SIG-M5 treated with dmso at 0.1 percent for 504 hours (cell line): ENCODE measurements around the gene ZFYVE28.

Source experiments
- DNase-seq: peaks from one replicate; lab custom pipeline; 2025; ENCODE audit not compliant: unreplicated experiment; lab: John Stamatoyannopoulos, UW

ZFYVE28 gene

DNA sequence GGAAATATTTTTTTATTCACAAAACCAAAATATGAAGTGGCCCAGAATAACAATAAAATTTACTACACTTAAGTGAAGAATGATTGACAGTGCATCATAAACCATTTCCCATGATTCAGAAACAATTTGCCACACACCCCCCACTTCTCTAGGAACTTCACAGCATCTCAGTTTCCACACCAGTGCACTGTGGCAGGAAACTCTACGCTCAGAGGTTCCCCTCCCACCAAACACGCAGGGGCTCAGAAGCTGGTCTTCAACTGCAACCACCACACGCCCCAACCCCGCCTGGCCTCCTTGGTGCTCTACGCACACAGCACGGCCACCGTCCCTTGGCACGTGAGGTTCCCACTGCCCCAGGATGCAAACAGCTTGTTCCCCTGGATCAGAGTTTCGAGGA is 63.7 kb downstream of the ZFYVE28 start:
- DNase-seq: no peak

DNA sequence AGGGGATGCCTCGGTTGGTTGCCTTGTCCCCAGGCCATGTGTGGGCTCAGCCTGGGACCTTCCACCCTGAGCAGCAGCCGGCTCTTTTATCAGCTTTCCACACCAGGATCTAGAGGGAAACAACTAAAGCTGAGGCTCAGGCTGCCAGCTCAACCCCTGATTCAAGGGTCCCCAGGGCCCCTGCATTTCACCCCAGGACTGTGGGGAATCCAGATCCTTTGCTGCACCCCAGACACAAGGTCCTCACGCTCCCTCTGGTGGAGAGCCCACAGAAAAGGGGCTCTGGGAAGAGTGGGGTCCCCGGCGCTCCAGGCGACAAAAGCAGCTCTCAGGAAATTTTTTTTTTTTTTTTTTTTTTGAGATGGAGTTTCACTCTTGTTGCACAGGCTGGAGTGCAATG is 64.3 kb downstream of the ZFYVE28 start:
- no peak for DNase-seq

DNA sequence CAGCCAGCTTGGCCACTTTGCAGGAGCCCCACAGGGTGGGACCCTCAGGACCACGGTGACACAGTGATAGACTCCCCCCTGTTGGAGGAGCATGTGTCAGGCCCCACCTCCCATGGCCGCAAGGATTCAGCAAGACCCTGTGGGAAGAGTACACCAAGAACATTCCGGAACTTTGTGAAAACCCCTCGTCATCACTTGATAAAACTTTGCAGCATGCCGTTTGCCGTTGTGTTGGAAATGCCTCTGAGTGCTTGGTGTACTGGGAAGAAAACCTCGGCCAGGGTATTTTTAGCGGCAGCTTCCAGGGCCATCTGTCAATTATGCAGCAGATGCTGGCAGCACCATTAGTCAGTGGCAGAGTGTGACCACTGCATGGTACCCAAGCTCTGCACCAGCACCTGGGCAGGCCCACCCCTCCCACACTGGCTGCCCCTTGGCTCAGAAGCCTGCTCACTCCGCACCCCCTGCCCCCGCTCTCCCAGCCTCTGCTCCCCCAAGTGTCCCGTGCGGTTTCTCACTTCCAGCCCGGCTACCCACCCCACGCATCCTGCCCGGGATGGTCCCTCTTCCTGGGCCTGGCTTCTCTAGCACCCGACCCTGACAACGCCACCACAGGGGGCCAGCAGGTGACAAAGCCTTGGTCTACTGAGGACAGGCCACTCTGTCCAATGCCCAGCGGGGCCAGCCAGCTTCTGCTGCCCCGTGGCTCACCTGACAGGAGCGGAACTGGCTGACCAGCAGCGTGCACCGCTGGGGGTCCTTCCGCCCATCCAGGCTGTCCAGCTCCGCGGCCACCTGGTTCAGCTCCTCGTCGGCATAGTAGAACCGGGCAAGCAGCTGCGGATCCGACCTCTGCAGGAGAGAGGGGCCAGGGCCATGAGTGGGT is 65.0 kb downstream of the ZFYVE28 start:
- DNase-seq: no peak

DNA sequence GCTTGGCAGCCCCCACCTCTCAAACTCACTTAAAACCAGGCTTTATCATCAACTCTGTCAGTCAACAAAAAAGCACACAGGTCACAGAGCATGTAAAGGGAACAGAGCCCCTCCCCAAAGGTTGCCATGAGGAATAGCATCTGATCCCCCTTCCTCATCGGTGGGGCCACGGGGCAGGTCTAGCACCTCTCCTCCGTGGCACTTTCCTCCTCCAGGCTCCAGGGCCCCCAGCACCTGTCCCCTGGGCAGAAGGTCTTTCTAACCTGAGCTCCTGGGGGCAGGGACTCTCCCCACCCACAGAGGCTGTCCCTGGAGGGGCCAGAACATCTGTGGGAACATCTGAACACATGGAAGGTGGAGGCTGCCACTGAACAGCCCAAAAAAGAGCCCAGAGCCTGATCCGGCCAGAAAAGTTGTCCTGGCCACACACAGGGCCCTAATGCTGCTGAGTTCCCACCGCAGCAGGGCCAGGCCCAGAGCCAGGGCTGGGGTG is 65.7 kb downstream of the ZFYVE28 start:
- no peak for DNase-seq

DNA sequence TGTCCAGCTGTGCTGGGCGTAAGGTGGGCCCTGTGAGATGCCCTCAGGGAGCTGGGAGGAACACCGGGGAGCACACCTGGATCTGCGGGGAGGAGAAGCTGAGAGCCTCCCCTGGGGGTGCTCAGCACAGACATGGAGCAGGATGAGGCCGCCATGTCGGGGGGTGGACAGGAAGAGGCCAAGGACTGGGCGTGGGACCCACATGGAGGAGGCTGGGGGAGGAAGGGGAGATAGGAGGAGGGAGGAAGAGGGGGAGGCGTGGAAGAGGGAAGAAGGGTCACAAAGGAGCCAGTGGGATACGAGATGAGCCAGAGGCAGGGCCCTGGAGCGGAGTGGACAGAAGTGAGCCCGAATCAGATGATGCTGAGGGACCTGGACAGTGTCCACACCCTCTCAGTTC is 66.3 kb downstream of the ZFYVE28 start:
- no peak for DNase-seq

DNA sequence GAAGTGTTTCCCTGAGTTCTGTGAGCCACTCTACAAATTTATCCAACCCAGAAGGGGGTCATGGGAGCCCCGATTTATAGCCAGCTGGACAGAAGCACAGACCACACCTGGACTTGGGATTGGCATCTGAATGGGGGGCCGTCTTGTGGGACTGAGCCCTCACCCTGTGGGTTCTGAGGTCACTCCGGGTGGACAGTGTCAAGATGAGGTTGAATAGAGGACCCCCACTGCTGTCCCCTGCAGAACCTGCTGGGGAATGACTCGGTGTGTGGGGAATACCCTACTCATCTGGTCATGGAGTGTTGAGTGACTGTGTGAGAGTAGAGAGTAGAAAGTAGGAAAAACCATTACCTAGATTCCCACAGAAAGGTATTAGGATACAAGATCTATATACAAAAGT is 67.5 kb downstream of the ZFYVE28 start:
- DNase-seq: no peak

DNA sequence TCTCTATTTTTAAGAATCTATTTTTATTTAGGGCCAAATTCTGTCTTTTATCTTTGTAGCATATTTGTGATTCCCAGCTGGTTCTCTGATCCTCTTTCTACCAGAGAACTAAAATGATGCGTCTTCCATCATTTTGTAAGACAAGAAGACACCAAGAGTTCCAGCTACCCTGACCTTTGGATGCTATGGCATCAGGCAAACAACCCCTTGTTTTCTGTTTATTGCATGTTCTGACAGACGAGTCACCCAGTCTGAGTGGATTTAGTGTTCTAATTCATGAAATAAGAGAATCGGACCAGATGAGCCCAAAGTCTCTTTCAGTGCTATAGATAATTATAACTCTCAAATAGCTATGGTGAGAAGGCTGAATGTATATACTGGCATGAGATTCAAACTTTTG is 69.7 kb downstream of the ZFYVE28 start:
- DNase-seq: no peak

DNA sequence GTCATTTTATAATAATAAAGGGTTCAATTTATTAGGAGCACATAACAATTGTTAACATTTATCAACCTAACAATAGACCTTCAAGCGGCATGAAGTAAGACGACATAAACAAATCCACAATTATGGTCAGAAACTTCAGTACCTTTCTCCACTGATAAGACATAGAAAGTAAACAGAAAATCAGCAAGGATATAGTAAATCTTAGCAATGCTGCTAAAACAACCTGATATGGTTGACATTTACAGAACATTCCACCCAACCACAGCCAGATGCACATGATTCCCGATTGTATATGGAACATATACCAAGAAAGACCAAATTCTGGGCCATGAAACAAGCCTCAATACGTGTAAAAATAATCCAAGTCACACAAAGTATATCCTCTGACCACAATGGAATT is 71.3 kb downstream of the ZFYVE28 start:
- no peak for DNase-seq

DNA sequence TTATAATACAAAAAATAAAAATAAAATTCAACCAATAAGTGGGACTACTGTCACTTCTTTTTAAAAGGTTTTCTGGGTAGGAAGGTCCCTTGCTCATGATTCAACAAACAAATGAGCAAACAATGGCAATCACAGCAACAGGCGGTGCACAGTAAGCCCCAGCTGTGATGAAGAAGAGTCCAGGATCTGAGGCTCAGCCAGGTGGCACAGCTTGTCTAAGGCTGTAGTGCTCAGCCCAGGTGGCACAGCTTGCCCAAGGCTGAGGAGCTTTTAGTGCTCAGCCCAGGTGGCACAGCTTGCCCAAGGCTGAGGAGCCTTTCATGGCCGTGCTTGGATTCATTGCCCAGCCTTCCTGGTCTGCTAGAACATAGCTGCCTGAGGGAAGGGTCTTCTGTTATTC is 75.0 kb downstream of the ZFYVE28 start:
- no peak for DNase-seq

DNA sequence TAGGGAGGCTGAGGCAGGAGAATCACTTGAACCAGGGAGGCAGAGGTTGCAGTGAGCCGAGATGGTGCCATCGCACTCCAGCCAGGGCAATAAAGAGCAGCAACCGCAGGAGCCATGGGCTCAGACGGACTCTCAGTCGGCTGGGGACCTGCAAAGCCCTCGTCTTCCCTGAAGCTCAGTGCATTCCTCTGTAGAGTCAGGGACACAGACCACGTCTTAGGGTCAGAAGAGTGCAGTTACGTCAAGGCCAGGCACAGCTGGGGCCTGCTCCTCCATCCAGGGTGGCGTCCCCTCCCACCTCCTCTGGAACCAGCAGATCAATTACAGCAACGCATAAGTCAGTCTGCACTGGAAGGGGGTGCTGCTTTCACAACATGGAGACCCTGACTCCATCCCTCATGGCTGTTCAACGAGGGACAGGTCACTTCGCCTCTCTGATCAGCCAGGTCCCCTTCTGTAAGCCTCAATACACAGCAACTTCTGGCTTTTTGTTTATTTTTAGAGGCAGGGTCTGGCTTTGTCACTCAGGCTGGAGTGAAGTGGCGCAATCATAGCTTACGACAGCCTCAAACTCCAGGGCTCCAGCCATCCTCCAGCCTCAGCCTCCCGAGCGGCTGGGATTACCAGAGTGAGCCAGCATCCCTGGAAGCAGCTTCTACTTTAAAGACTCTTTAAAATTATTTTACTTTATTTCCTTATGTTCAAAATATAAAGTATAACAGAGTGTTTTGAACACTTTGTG is 76.4 kb downstream of the ZFYVE28 start:
- no peak for DNase-seq

DNA sequence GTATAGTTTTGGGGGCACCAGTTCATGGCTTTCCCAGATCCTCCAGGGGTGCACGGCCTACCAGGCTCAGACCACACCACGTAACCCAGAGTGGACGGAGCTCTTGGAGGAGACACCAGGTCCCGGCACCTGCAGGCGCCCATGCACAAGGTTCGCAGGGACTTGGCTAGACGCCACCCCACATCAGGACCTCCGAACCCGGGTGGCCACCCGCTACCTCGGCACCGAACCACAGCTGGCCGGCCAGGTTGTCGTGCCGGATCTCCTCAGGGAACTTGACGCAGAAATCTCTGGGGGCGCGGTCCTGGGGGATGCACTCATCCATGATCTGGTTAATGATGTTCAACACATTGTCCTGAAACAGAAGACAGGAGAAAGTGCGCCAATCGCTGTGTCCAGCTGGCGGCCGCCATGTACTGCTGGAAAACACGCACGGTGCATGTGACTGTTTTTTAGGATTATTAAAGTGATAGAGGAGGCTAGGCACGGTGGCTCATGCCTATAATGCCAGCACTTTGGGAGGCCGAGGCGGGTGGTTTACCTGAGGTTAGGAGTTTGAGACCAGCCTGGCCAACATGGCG is 77.1 kb downstream of the ZFYVE28 start:
- DNase-seq: no peak

DNA sequence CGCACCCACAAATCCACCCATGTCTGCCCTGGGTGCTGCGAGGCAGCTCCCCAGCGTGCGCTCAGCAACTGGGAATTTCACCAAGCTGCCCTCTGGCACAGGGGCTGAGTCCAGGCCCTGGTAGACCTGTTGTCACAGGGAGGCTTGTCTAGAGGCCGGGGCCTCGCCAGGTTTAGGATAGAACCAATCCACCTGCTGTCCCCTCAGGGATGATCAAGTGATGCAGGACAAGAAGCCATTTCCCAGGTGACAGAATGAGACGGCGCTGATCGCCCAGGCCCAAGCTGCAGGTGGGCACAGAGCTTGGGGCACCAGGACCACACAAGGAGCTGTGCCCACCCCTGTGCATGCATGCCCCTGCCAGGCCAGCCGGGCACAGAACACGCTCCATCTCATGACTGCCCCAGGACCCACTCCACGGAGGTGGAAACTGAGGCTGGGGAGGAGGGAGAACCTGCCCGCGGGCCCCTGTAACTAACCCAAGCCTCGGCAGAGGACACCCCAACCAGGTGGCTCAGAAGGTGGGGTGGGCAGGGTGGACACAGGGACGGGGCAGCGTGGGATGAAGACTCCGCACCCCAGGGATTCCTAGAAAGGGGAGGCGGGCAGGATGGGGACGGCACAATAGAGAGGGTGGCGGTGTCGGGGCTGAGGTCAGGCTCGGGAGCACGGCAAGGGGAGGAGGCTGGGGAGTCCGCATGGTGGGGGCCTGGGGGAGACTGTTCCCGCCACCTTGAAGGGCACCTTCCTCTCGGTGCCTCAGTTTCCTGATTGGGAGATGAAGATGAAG is 78.0 kb downstream of the ZFYVE28 start:
- DNase-seq: no peak

DNA sequence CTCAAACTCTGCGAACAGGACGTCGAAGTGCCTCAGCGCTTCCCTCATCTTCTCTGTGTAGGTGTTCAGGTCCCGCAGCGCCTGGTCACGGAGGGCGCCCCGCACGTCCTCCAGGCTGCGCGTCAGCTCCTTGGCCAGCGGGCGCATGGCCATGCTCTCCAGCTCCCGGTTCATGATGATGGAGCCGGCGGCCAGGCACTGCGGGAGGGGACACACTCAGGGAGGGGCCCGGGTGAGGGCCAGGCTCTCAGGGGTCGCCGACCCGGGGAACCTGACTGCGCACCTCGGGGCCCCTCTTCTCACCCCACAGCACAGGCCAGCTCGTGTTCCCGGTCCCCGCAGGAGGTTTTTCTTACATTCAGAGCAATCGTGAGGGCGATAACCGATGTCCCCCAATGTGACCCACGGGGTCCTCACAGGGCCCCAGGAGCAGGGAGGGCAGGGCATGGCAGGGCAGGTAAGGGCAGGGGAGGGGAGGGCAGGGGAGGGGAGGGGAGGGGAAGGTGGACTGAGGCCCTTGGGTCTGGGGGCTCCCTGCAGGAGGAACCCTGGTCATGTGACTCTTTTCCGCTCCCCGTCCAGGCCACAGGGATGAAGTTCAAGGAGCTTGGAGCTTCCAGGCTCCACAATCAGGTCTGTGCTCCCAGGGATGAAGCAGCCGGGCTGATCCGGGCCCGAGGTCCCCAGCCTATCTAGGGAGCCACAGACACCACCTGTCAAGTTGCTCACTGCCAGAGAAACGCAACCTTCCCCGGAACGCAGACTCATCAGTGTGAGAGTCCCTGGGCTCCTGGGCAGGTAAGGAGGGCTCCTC is 78.8 kb downstream of the ZFYVE28 start:
- no peak for DNase-seq

DNA sequence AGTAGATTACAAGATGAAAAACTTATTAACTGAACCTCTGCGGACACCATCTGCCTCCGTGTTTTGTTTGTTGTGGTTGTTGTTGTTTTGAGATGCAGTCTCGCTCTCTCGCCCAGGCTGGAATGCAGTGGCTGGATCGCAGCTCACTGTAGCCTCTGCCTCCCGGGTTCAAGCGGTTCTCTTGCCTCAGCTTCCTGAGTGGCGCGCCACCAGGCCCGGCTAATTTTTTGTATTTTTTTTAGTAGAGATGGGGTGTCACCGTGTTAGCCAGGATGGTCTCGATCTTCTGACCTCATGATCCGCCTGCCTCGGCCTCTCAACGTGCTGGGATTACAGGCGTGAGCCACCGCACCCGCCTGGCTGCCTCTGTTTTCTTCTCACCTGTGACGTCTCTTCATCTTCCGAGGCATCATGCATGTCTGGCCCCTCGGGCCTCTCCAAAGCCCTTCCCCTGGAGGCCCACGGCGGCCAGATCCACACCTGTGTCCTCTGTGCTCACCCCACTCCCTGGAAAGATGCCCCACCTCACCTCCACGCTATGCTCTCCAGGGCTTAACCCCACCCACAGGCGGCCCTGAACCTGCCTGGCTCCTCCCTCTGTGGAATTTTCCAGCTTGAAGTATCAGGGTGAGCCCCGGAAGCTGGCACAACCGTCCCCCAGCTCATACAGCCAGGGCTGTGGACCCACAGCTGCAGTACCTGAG is 79.5 kb downstream of the ZFYVE28 start:
- no peak for DNase-seq

DNA sequence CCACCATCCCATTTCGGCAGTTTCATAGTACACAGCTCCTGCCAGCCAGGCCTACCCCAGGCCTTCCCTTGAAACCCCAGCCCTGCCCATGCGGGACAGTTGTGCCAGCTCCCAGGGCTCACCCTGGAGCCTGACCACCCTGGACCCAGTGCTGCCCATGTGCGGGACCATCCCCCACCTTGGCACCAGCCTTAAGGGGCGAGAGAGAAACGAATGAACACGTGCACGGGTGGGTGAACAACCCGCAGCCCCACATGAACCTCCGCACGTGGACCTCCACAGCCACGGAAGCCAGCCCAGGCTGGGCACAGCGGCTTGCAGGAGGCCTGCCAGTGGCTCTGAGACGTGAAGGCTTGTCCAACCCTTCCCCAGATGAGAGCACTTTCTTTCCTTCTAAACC is 80.5 kb downstream of the ZFYVE28 start:
- DNase-seq: no peak

DNA sequence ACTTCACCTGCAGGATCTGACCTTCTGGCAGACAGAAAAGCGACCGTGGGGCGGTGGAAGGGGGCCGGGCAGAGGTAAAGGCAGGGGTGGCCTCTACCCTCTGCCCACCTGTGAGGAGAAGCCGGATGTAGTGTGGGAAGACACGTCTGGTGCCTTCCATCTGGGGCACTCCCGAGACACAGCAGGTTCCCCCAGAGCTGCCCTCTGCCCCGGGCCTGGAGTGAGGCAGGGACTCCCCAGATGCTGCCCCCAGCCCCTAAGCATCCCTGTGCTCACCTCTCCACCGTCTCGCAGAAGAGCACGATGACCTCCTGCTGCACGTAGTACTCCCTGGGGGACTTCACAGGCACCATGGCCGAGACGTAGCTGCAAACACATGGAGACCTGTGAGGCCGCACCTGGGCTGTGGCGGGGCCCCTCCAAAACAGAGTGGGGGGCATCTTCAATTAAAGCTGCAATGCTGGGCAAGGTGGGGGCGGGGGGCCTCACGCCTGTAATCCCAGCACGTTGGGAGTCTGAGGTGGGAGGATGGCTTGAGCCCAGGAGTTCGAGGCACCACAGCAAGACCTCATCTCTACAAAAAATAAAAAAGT is 81.2 kb downstream of the ZFYVE28 start:
- no peak for DNase-seq

DNA sequence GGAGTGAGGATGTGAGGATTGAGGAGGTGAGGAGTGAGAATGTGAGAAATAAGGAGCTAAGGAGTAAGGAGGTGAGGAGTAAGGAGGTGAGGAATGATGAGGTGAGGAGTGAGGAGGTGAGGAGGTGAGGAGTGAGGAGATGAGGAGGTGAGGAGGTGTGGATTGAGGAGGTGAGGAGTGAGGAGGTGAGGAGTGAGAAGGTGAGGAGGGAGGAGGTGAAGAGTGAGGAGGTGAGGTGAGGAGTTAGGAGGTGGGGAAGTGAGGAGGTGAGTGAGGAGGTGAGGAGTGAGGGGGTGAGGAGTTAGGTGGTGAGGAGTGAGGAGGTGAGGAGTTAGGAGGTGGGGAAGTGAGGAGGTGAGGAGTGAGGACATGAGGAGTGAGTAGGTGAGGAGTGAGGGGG is 81.8 kb downstream of the ZFYVE28 start:
- no peak for DNase-seq

DNA sequence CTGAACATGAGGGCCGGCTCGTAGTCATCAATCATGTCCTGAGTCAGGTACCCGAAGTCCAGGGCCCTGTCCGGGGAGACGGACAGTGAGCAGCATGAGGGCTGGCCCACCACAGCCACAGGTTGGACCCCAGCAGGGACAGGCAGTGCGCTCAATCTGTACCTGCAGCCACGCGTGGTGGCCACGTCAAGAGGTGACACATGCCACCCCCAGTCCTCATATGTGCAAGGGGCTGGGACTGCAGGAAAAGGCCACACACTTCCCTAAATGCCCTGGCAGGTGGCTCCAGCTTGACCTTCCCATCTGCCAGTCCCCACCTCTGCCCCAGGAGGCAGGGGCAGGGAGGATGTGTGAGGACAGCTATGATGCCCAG is 82.7 kb downstream of the ZFYVE28 start:
- DNase-seq: no peak
